Measurements from ENCODE around the gene NOTUM. TPM values are rescaled to one million over a fixed set of nuclear protein-coding genes. Genes with fewer than 3 reads are reported as not detected.

The NOTUM gene
- total RNA-seq, 1 experiment from 2014 or later, result not detected

- H3K4me1 ChIP-seq (ENCODE audit: insufficient read depth, low read length), result peaks cover 10% of the 10 kb centered on the region
- H3K27ac ChIP-seq (ENCODE audit: low read length), result no peak overlapping the region
- peaks cover 6% of the 10 kb centered on the region for H3K79me2 ChIP-seq (ENCODE audit: low read length)
- no peak overlapping the region for H3K4me3 ChIP-seq (ENCODE audit: low read length)
- no peaks in the 10 kb centered on the region for H3K27me3 ChIP-seq (ENCODE audit: low read length)
- no peaks in the 10 kb centered on the region for H3F3A ChIP-seq (ENCODE audit: low read length, unreplicated experiment)
- intact Hi-C loops (cut with micrococcal nuclease), result no loop called here
- POLR2A ChIA-PET (ENCODE audit: unreplicated experiment), result interaction anchor here (0.7 kb wide), 2 partner anchors 62 to 69 kb away, joined by 11 to 12 read pairs; partner anchors contain the start of gene PCYT2
- H2AFZ ChIP-seq (ENCODE audit: low read length), result no peak overlapping the region
- H4K20me1 ChIP-seq (ENCODE audit: low read length), result no peaks in the 10 kb centered on the region
- CTCF ChIA-PET, result no interaction called here
- H3K9me2 ChIP-seq (replicated peaks; ENCODE audit: low read length), result no peaks in the 10 kb centered on the region
- ATAC-seq (no peak), DNase-seq (no peak)
- no peak for TF ChIP-seq EZH2phosphoT487 (IDR thresholded peaks at IDR 0.05; ENCODE audit: borderline replicate concordance, low read length)
- no peak for TF ChIP-seq EZH2 (IDR thresholded peaks at IDR 0.05; ENCODE audit: low read length, unreplicated experiment)
- TF ChIP-seq, protein P1, sequence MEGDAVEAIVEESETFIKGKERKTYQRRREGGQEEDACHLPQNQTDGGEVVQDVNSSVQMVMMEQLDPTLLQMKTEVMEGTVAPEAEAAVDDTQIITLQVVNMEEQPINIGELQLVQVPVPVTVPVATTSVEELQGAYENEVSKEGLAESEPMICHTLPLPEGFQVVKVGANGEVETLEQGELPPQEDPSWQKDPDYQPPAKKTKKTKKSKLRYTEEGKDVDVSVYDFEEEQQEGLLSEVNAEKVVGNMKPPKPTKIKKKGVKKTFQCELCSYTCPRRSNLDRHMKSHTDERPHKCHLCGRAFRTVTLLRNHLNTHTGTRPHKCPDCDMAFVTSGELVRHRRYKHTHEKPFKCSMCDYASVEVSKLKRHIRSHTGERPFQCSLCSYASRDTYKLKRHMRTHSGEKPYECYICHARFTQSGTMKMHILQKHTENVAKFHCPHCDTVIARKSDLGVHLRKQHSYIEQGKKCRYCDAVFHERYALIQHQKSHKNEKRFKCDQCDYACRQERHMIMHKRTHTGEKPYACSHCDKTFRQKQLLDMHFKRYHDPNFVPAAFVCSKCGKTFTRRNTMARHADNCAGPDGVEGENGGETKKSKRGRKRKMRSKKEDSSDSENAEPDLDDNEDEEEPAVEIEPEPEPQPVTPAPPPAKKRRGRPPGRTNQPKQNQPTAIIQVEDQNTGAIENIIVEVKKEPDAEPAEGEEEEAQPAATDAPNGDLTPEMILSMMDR (conservative IDR thresholded peaks at IDR 0.05; ENCODE audit: low read depth, low read length), result no peak
- H3K36me3 ChIP-seq (ENCODE audit: low read depth, low read length), result no peaks in the 10 kb centered on the region
- no peak overlapping the region for H3K9ac ChIP-seq (ENCODE audit: low read length)
- no TSS peak for BruUV-seq (replicated peaks)
- no peak overlapping the region for H3K4me2 ChIP-seq (ENCODE audit: low read length)
- H3K9me3 ChIP-seq (ENCODE audit: low read length), result peaks cover 4% of the 10 kb centered on the region; the same call in 1 of the 2 replicates
Observed at GRCh38 chr17:81973432-81973831, 12.4 kb upstream of the NOTUM start.

- Histone ChIP-seq H3K27ac (ENCODE audit: low read length) (no peak overlapping the region), H3K9ac (ENCODE audit: low read length) (no peak overlapping the region), H4K20me1 (ENCODE audit: low read length) (no peaks in the 10 kb centered on the region), H3K4me3 (ENCODE audit: low read length) (no peak overlapping the region), H3K9me2 (replicated peaks; ENCODE audit: low read length) (no peaks in the 10 kb centered on the region), H3F3A (ENCODE audit: low read length, unreplicated experiment) (no peaks in the 10 kb centered on the region), H3K27me3 (ENCODE audit: low read length) (no peaks in the 10 kb centered on the region), H3K79me2 (ENCODE audit: low read length) (no peaks in the 10 kb centered on the region), H3K36me3 (ENCODE audit: low read depth, low read length) (no peaks in the 10 kb centered on the region), H2AFZ (ENCODE audit: low read length) (no peak overlapping the region), H3K4me2 (ENCODE audit: low read length) (no peak overlapping the region), H3K4me1 (ENCODE audit: insufficient read depth, low read length) (no peaks in the 10 kb centered on the region), H3K9me3 (ENCODE audit: low read length) (peaks cover 4% of the 10 kb centered on the region; the same call in 1 of the 2 replicates)
- DNase-seq (no peak), ATAC-seq (no peak)
- POLR2A ChIA-PET (ENCODE audit: unreplicated experiment), result no interaction called here
- CTCF ChIA-PET, result interaction anchor here (0.6 kb wide), 1 partner anchor 130 kb away, joined by 4 read pairs; no protein-coding TSS in a partner anchor
- BruUV-seq (replicated peaks), result no TSS peak
- intact Hi-C loops (cut with micrococcal nuclease), result no loop called here
- no peak for TF ChIP-seq EZH2 (IDR thresholded peaks at IDR 0.05; ENCODE audit: low read length, unreplicated experiment)
- TF ChIP-seq, protein P1 (conservative IDR thresholded peaks at IDR 0.05; ENCODE audit: low read depth, low read length), result no peak
- no peak for TF ChIP-seq EZH2phosphoT487 (IDR thresholded peaks at IDR 0.05; ENCODE audit: borderline replicate concordance, low read length)
Observed at GRCh38 chr17:81968850-81969812, 8.1 kb upstream of the NOTUM start.

DNA sequence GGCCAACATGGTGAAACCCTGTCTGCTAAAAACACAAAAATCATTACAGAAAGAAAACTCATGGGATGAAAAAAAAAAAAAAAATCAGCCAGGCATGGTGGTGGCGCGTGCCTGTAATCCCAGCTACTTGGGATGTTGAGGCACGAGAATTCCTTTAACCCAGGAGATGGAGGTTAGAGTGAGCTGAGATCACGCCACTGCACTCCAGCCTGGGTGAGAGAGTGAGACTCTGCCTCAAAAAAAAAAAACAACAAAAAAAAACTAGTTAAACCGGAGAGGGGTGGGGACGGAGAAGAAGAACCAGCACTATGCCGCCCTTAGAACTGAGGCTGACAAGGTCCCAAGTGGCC, 7.4 kb upstream of the NOTUM start:
- H3K27ac ChIP-seq (ENCODE audit: low read length), result no peak overlapping the region
- no peak overlapping the region for H3K9ac ChIP-seq (ENCODE audit: low read length)
- no TSS peak for BruUV-seq (replicated peaks)
- DNase-seq (no peak), ATAC-seq (no peak)
- no peaks in the 10 kb centered on the region for H3K36me3 ChIP-seq (ENCODE audit: low read depth, low read length)
- no peaks in the 10 kb centered on the region for H4K20me1 ChIP-seq (ENCODE audit: low read length)
- peaks cover 2% of the 10 kb centered on the region; the same call in 1 of the 2 replicates for H3K9me3 ChIP-seq (ENCODE audit: low read length)
- no peaks in the 10 kb centered on the region for H3K27me3 ChIP-seq (ENCODE audit: low read length)
- ChIA-PET CTCF (interaction anchor here (0.6 to 0.7 kb wide), 2 partner anchors 49 to 130 kb away, joined by 4 to 13 read pairs; no protein-coding TSS in a partner anchor), POLR2A (ENCODE audit: unreplicated experiment) (no interaction called here)
- intact Hi-C loops (cut with micrococcal nuclease), result no loop called here
- H3F3A ChIP-seq (ENCODE audit: low read length, unreplicated experiment), result no peaks in the 10 kb centered on the region
- no peak overlapping the region for H3K4me3 ChIP-seq (ENCODE audit: low read length)
- no peaks in the 10 kb centered on the region for H3K4me1 ChIP-seq (ENCODE audit: insufficient read depth, low read length)
- H3K79me2 ChIP-seq (ENCODE audit: low read length), result no peaks in the 10 kb centered on the region
- TF ChIP-seq EZH2 (IDR thresholded peaks at IDR 0.05; ENCODE audit: low read length, unreplicated experiment) (no peak), EZH2phosphoT487 (IDR thresholded peaks at IDR 0.05; ENCODE audit: borderline replicate concordance, low read length) (no peak)
- TF ChIP-seq, protein P1 (conservative IDR thresholded peaks at IDR 0.05; ENCODE audit: low read depth, low read length), result no peak
- H3K9me2 ChIP-seq (replicated peaks; ENCODE audit: low read length), result no peaks in the 10 kb centered on the region
- H3K4me2 ChIP-seq (ENCODE audit: low read length), result 0 out of 2 replicates have a peak overlapping the region, but pooled peaks have one; percentile 34
- no peak overlapping the region for H2AFZ ChIP-seq (ENCODE audit: low read length)
